ENCODE data around the gene SPINT1.
"Not testable (repeated sequence)": the region's sequence is repeated elsewhere in the genome, so short reads cannot be mapped to it uniquely, and the experiment has no call there.

The SPINT1 gene

GRCh38 chr15:40859206-40859851 lies 15.5 kb downstream of the SPINT1 start:
- peak; percentile 88 for DNase-seq (ENCODE audit: low read depth, low spot score)

DNA sequence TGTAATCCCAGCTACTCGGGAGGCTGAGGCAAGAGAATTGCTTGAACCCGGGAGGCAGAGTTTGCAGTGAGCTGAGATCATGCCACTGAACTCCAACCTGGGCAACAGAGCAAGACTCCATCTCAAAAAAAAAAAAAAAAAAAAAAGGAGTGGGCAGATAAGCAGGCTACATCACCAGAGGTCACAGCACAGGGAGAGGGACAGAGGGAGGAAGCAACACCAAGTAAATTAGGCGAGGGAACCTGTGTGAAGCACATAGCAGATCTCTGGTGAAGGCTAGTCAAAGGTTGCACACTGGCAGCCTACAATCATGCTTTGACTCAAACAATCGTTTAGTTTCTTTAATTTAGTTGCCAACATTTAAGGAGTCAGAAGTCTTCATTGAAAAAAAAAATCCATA lies 17.3 kb downstream of the SPINT1 start:
- DNase-seq (ENCODE audit: low read depth, low spot score) = not testable (repeated sequence)

DNA sequence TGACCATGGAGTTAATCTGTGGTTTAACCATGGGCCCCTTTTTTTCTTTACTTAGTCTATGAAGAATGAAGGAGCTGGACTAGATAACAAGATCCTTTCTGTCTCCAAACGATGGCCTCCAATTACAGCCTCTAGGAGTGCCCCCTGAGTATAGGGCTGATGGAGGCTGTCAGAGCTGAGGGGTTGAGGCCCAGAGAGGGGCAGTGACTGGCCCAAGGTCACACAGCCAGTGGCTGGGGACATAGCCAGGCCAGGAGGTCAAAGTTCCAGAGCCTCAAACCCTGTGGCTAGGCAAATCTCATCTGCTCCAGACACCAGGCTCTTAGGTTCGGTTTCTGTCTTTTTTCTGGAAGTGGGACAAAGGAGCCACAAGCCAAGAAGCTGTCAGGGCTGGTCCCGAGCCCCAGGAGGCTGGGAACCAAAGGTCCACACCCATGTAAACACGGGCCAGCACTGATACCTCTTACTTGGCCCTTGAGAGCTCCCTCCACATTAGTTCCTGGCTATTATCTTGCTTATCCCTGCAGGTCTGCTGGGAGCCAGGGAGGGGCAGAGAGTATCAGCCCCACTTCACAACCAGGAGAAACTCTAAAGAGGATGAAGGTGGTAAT lies 19.9 kb downstream of the SPINT1 start:
- DNase-seq (ENCODE audit: low read depth, low spot score) = no peak

GRCh38 chr15:40867199-40867598 lies 23.4 kb downstream of the SPINT1 start:
- no peak for DNase-seq (ENCODE audit: low read depth, low spot score)

GRCh38 chr15:40869686-40870085 lies 25.8 kb downstream of the SPINT1 start:
- DNase-seq (ENCODE audit: low read depth, low spot score) = no peak

GRCh38 chr15:40870716-40871115 lies 26.9 kb downstream of the SPINT1 start:
- no peak for DNase-seq (ENCODE audit: low read depth, low spot score)

- DNase-seq (ENCODE audit: low read depth, low spot score) = no peak
Measured at GRCh38 chr15:40871749-40872617, 28.1 kb downstream of the SPINT1 start.

DNA sequence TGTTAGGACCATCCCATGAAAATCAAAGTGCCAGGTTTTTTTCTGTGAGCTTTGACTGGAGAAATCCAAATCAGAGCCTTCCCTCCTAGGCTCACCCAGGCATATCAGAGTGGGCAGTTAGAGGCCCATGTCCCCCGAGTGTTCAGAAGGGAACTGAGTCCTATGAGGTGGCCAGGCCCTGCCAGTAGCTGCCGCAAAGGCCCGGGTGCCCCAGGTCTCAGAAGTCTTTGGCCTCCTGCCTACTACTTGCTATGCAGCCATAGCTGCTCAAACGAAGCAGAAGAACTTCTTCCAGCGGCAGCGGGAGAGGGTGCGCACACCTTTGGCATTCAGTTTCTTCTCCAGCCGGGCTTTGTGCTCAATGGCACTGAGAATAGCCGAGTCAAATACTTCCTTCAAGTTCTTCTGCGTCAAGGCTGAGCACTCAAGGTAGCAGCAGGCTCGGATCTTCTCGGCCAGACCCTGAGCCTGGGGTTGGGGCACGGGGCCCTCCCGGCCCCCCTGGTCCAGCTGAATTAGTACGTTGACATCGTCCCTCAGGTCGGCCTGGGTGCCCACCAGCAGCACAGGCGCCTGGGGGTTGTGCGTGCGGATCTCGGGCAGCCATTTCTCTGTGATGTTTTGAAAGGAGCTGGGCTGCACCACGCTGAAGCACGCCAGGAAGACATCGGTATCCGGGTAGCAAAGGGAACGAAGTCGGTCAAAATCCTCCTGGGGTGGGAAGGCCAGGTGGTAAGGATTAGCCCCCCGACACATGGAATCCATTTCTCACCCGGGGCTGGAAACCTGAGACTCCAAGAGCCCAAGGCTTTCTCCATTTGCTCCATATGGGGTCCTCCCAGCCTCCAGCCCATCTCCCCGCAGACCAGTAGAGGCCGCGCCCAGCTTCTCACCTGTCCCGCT lies 29.2 kb downstream of the SPINT1 start:
- DNase-seq (ENCODE audit: low read depth, low spot score) = no peak

GRCh38 chr15:40873694-40874561 lies 30.1 kb downstream of the SPINT1 start, which contains the start of gene RHOV:
Gene RHOV (minus strand): TSS chr15:40874234. CDS start chr15:40874139, 95 bp downstream.
- peak; percentile 80 for DNase-seq (ENCODE audit: low read depth, low spot score)

GRCh38 chr15:40875991-40876730 lies 32.3 kb downstream of the SPINT1 start:
- no peak for DNase-seq (ENCODE audit: low read depth, low spot score)

DNA sequence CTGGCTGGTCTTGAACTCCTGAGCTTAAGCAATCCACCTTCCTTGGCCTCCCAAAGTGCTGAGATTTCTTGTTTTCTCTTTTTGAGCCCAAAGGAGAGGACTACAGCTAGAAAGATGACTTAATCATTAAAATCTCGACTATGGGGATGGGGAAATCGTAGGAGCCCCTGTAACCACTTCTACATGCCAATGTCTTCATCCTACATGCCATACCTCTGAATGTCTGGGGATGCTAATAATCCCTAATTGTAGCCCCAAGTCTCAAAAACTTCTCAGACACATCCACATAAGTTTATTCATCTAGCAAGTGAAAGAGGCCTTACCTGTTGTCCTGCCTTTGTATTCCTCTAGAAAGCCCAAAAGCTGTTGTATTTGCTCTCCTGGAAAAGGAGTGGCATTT lies 33.8 kb downstream of the SPINT1 start:
- no peak for DNase-seq (ENCODE audit: low read depth, low spot score)

DNA sequence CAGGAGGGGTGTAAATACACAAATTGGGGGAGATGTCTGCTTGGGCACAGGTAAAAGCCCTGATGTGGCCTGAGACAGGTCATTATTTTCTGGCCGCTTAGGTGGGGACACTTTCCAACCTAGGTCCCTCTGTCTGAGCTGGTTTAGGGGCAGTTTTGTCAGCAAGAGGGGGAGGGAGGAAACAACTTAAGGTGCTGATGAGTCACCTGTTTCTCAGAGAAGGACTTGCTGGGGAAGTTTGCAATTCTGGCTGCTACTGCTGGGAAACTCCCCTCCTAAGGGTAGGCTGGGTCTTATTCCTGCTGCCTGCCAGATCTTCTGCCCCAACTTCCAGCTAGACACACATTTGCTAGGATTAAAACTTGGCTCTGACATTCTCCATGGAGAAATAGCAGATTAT lies 34.9 kb downstream of the SPINT1 start:
- peak; percentile 63 for DNase-seq (ENCODE audit: low read depth, low spot score)

DNA sequence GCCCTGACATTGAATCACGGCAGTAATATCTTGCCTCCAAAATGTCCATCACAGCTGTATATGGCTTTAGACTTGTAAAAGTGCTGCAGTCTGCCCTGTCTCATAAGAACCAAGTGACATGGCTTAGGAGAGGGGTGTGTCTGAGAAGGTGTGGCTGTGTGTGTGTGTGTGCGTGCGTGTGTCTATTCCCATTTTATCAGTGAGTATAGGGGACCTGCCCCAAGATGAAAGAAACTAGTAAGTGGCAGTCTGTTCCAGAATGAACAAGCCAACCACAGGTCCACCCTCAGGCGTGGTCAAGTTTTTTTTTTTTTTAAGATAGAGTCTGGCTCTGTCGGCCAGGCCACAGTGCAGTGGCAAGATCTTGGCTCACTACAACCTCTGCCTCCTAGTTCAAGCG lies 35.8 kb downstream of the SPINT1 start:
- DNase-seq (ENCODE audit: low read depth, low spot score) = no peak

DNA sequence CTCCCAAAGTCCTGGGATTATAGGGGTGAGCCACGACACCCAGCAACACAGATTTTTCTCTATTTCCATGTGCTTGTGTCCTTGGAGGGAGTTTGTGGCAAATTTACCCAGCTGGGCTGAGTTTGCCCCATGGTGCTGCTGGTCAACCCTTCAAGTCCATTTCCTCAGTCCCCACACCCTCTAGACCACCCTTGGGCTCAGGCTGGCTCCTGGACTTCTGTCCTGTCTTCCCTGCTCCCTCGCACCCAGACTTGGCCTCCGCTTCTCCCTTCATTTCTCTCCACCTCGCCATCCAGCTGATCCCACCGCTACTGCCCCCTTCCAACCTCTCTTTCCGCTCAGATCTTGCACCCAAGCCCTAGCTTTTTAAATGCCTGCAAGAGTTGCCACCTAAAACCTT lies 37.5 kb downstream of the SPINT1 start:
- DNase-seq (ENCODE audit: low read depth, low spot score) = no peak

DNA sequence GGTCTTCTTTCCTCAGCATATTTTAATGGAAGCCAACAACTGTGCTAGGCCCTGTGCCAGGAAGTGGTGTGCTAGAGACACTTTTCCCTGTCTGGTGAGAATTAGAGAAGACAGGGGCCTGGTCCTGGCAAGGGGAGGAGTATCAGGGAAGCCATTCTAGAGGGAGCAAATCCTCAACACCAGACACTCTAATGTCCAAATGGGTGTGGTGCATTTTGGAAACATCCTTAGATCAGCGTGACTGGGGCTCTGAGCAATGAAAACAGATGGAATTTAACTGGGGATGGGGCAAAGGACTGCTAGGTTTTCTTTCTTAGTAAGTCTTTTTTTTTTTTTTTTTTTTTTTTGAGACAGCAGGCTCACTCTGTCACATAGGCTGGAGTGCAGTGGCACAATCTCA lies 42.7 kb downstream of the SPINT1 start:
- DNase-seq (ENCODE audit: low read depth, low spot score) = no peak

- DNase-seq (ENCODE audit: low read depth, low spot score) = no peak
Measured at GRCh38 chr15:40889112-40889511, 45.3 kb downstream of the SPINT1 start.

- no peak for DNase-seq (ENCODE audit: low read depth, low spot score)
Measured at GRCh38 chr15:40891138-40891537, 47.3 kb downstream of the SPINT1 start.

GRCh38 chr15:40891810-40892446 lies 48.1 kb downstream of the SPINT1 start:
- peak; percentile 71 for DNase-seq (ENCODE audit: low read depth, low spot score)

DNA sequence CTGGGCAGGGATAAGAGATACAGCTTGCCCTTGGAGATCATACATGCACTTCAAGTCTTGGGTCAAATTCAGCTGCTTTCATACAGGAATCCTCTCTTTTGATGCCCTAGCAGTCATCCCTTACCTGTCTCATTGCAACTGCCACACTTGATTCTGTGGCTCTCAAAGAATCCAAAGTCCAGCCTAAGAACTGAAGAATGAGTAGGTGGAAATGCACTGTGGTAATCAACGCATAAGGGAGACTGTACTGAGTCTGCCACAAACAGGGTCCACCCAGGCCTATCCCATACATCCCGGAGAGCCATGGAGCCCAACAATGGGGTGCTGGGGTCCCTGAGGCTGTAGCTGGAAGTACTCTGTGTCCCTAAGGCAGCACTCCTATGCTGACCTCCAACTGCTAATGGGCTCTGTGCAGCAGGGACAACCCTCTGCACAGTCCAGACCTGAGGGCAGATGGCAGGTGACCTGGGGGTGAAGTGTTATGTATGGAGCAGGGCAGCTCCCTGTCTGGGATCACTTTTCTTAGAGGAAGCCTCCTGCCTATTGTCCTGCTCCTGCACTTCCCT lies 48.7 kb downstream of the SPINT1 start:
- DNase-seq (ENCODE audit: low read depth, low spot score) = peak; percentile 0
